Esophagus muscularis mucosa (tissue), 4 donors: Measurements from ENCODE around the gene PPEF1. TPM values are rescaled to one million over a fixed set of nuclear protein-coding genes. Genes with fewer than 3 reads are reported as not detected.
"Not testable (repeated sequence)": the region's sequence is repeated elsewhere in the genome, so short reads cannot be mapped to it uniquely, and the experiment has no call there.

Experiments
- DNase-seq: peaks from one replicate; pipeline ENCODE4 v3.0.0-alpha.2; 2017; ENCODE audit errors: extremely low spot score
- H3K27ac ChIP-seq, 4 donors: fragments of 200-600 bp; sonication (generic); replicated peaks in 1 of 4; 1 replicate in 3 of 4; 2 replicates in 1 of 4; pipeline ENCODE4 v1.5.1; 2016 to 2019; ENCODE audit warnings: mild to moderate bottlenecking in 1 of 4
- H3K27me3 ChIP-seq, 4 donors: fragments of 200-600 bp; sonication (generic); one replicate each; pipeline versions ENCODE4 v1.5.1 to v1.6.0; 2016 to 2019
- H3K36me3 ChIP-seq, 4 donors: fragments of 200-600 bp; sonication (generic); one replicate each; pipeline ENCODE4 v1.5.1; 2016 to 2019
- H3K4me1 ChIP-seq, 4 donors: fragments of 200-600 bp; sonication (generic); one replicate each; pipeline ENCODE4 v1.5.1; 2016 to 2019
- H3K4me3 ChIP-seq, 4 donors: fragments of 200-600 bp; sonication (generic); 1 replicate in 2 of 4; 2 replicates in 2 of 4; pipeline ENCODE4 v1.5.1; 2016 to 2019; ENCODE audit warnings: mild to moderate bottlenecking in 4 of 4, moderate library complexity in 1 of 4
- H3K9me3 ChIP-seq, 4 donors: fragments of 200-600 bp; sonication (generic); 1 replicate in 3 of 4; 2 replicates in 1 of 4; pipeline ENCODE4 v1.5.1; 2016 to 2019
- EP300 ChIP-seq: sonication (generic); formaldehyde crosslinking; IDR thresholded peaks from one replicate; pipeline ENCODE4 v1.6.1; 2017; ENCODE audit warnings: antibody characterized with exemption
- POLR2A ChIP-seq: fragments of 450-650 bp; IDR thresholded peaks from one replicate; pipeline ENCODE4 v1.6.1; 2017; ENCODE audit warnings: antibody characterized with exemption, moderate library complexity, mild to moderate bottlenecking, low read depth
- POLR2AphosphoS5 ChIP-seq, 2 donors: sonication (generic); formaldehyde crosslinking; IDR thresholded peaks; one replicate each; pipeline ENCODE4 v1.6.1; 2017; ENCODE audit warnings: antibody characterized with exemption in 2 of 2
- WGBS: methylation state at CpG from one replicate; pipeline ENCODE4 v1.1.5; 2018; 5-methylcytosine and 5-hydroxymethylcytosine counted together
- intact Hi-C: fragments of 100-400 bp; cut with DNase I; formaldehyde crosslinking; loops from one replicate; pipeline ENCODE4 v1.15.1; 2023
- total RNA-seq, 4 donors: library from RNA; depleted of rRNA; stranded (reverse); fragments of >200 nt; gene quantifications; one replicate each; pipeline versions ENCODE4 v1.1.0 to v1.2.1, GENCODE V29; 2016
- TF ChIP-seq, protein P1 (sequence below), 3 experiments: fragments of 200-600 bp in 2 of 3; fragments of 450-650 bp in 1 of 3; sonication (generic) in 2 of 3; IDR thresholded peaks; one replicate each; pipeline ENCODE4 v1.5.1; 2017 to 2019; ENCODE audit warnings: antibody characterized with exemption in 3 of 3, mild to moderate bottlenecking in 2 of 3, moderate library complexity in 1 of 3

The PPEF1 gene
- total RNA-seq, 4 donors from 2014 or later, result 0.29 to 1.7 (median 0.54) TPM

DNA sequence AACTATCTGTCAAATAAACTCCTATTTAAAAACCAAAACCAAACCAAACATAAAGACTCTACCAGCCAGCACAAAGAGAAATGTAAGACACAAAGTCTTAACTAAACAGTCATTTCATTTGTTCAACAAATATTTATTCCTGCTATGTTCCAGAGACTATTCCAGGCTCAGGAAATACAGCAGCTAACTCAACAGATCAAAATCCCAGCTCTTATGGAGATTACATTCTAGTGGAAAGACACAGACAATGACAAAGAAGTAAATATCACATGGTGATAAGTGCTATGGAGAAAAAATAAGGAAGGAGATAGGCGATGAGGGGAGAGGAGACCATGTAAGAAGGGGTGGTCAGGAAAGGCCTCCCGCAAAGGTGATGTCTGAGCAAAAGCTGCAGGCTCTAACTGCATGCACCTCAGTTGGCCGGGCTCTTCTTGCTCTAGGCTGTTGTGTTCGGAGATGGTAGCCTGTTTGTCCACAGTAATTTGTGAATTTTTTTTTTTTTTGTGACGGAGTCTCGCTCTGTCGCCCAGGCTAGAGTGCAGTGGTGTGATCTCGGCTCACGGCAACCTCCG is 15.1 kb downstream of the PPEF1 start:
- Histone ChIP-seq H3K36me3 (no peaks in the 10 kb centered on the region), H3K27ac (no peak overlapping the region), H3K27me3 (no peaks in the 10 kb centered on the region), H3K4me1 (no peaks in the 10 kb centered on the region), H3K4me3 (no peak overlapping the region), H3K9me3 (no peaks in the 10 kb centered on the region)
- intact Hi-C loops, result no loop called here
- TF ChIP-seq, protein P1, sequence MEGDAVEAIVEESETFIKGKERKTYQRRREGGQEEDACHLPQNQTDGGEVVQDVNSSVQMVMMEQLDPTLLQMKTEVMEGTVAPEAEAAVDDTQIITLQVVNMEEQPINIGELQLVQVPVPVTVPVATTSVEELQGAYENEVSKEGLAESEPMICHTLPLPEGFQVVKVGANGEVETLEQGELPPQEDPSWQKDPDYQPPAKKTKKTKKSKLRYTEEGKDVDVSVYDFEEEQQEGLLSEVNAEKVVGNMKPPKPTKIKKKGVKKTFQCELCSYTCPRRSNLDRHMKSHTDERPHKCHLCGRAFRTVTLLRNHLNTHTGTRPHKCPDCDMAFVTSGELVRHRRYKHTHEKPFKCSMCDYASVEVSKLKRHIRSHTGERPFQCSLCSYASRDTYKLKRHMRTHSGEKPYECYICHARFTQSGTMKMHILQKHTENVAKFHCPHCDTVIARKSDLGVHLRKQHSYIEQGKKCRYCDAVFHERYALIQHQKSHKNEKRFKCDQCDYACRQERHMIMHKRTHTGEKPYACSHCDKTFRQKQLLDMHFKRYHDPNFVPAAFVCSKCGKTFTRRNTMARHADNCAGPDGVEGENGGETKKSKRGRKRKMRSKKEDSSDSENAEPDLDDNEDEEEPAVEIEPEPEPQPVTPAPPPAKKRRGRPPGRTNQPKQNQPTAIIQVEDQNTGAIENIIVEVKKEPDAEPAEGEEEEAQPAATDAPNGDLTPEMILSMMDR (IDR thresholded peaks at IDR 0.05), result no peak
- TF ChIP-seq POLR2AphosphoS5 (IDR thresholded peaks at IDR 0.05) (no peak), POLR2A (no peak), EP300 (no peak)
- 90% methylated on average over 10 of the region's 10 CpGs for WGBS
- no peak for DNase-seq

DNA sequence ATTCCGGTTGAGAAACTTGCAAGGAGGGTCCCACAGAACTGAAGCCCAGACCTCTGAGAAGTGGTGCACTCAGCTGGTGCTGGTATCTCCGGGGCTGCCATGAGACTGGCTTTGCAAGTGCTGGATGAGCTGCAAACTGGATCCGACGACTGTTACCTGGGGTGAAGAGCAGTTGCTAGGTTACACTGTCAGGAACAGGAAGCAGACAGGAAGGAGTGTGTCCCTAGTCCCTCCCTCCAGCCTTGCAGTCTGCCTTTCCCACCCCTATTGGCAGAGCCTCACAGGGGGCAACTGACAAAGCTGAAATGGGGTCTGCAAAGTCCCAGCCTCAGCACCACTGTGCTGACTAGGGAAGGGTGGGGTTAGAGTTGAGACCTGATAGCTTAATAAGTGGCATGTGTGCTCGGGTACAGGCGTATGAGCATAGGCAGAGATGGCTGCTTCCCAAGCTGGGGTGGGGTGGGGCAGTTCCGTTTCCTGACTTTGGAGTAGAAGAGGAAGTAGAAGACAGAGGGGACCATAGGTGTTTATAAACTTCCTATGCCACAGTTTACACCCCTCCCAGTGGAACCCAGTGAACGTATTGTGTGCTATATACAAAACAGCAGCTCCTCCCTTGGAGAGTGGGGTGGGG is 18.0 kb downstream of the PPEF1 start:
- Histone ChIP-seq H3K4me1 (no peaks in the 10 kb centered on the region), H3K27me3 (no peaks in the 10 kb centered on the region), H3K27ac (no peak overlapping the region), H3K36me3 (no peaks in the 10 kb centered on the region), H3K4me3 (no peak overlapping the region), H3K9me3 (no peaks in the 10 kb centered on the region)
- 58% methylated on average over 7 of the region's 8 CpGs for WGBS
- TF ChIP-seq POLR2AphosphoS5 (IDR thresholded peaks at IDR 0.05) (no peak), POLR2A (no peak), EP300 (no peak)
- TF ChIP-seq, protein P1 (IDR thresholded peaks at IDR 0.05), result no peak
- no peak for DNase-seq
- intact Hi-C loops, result no loop called here

DNA sequence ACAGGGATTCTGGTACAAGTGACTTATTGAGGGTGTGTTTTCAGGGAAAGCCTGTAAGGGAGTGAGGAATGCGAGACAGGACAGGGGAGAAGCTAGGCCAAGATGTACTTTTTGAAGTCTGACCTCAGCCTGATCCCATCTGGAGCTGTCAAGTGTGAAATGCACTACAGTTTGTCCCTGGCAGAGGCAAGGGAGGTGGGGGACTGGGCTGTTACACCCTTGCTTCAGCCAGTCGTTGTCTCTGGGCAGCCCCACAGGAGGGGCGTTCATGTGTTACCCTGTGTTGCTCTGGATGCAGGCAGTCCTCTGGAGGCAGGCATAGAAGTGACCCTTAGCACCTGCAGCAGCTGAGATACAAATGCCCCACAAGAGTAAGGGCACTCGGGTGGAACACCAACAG is 25.8 kb downstream of the PPEF1 start:
- Histone ChIP-seq H3K4me3 (no peak overlapping the region), H3K4me1 (no peaks in the 10 kb centered on the region), H3K36me3 (no peaks in the 10 kb centered on the region), H3K27me3 (no peaks in the 10 kb centered on the region), H3K27ac (no peak overlapping the region), H3K9me3 (no peaks in the 10 kb centered on the region)
- intact Hi-C loops, result no loop called here
- WGBS, result 66% methylated on average over 4 of the region's 4 CpGs
- TF ChIP-seq POLR2AphosphoS5 (IDR thresholded peaks at IDR 0.05) (no peak), POLR2A (no peak), EP300 (no peak)
- DNase-seq, result no peak

DNA sequence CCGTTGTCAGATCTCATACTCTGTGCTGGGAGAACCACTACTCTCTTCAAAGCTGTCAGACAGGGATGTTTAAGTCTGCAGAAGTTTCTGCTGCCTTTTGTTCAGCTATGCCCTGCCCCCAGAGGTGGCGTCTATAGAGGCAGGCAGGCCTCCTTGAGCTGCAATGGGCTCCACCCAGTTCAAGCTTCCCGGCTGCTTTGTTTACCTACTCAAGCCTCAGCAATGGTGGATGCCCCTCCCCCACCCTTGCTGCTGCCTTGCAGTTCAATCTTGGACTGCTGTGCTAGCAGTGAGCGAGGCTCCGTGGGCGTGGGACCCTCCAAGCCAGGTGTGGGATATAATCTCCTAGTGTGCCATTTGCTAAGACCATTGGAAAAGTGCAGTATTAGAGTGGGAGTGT is 32.2 kb downstream of the PPEF1 start:
- H3K9me3 ChIP-seq, H3K36me3 ChIP-seq, intact Hi-C loops, DNase-seq, H3K4me3 ChIP-seq, H3K27me3 ChIP-seq, H3K4me1 ChIP-seq, H3K27ac ChIP-seq: not testable (repeated sequence)
- WGBS, result 85% methylated on average over 4 of the region's 6 CpGs

DNA sequence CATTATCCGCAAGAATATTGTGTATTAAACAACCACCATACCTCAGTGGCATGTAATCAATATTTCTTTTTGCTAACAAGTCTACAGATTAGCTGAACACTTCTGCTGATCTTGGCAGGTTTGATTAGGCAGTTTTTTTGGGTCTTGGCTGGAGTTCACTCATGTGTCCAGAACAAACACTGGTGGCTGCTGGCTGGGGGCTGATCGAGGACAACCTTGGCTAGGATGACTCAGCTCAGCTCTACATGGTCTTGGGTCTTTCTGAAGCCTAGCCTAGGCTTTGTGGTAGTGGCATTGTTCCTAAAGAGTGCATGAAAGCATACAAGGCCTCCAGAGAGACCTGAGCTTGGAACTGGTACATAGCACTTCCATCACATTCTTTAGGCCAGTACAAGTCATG is 41.1 kb downstream of the PPEF1 start:
- no peaks in the 10 kb centered on the region for H3K36me3 ChIP-seq

More for the DNA sequence above, 41.1 kb downstream of the PPEF1 start:
- Histone ChIP-seq H3K27me3 (no peaks in the 10 kb centered on the region), H3K9me3 (peaks cover 0 to 4% (median 0%) of the 10 kb centered on the region in 4 donors), H3K4me3 (no peak overlapping the region), H3K4me1 (no peaks in the 10 kb centered on the region), H3K27ac (no peak overlapping the region)
- DNase-seq, result no peak
- intact Hi-C loops, result no loop called here
- WGBS, result 74% methylated on average over 2 of the region's 2 CpGs
- TF ChIP-seq POLR2A, result no peak
- no peak for TF ChIP-seq EP300
- no peak for TF ChIP-seq POLR2AphosphoS5 (IDR thresholded peaks at IDR 0.05)
- TF ChIP-seq, protein P1 (IDR thresholded peaks at IDR 0.05), result no peak
